Neural crest cell (in vitro differentiated cells): ENCODE measurements around the gene ALPK3. TPM values are rescaled to one million over a fixed set of nuclear protein-coding genes. Genes with fewer than 3 reads are reported as not detected.
A peak's percentile ranks its signal among the peaks of the same experiment; 100 is the strongest.

Experiments
- DNase-seq: peaks from one replicate; pipeline ENCODE4 v3.0.0; 2021; ENCODE audit warnings: low read depth, mixed read lengths, low spot score
- H3K27ac Mint-ChIP-seq: one replicate; pipeline ENCODE4 v1.8.0; 2021; ENCODE audit warnings: mild to moderate bottlenecking, mixed read lengths; ENCODE audit not compliant: unreplicated experiment
- H3K27me3 Mint-ChIP-seq: 2 replicates; pipeline ENCODE4 v1.8.0; 2021; ENCODE audit warnings: low read depth, mild to moderate bottlenecking, mixed read lengths
- H3K36me3 Mint-ChIP-seq: 2 replicates; pipeline ENCODE4 v1.8.0; 2021; ENCODE audit warnings: low read depth, mild to moderate bottlenecking, mixed read lengths
- H3K4me1 Mint-ChIP-seq: 2 replicates; pipeline ENCODE4 v1.8.0; 2021; ENCODE audit warnings: mixed read lengths
- H3K4me3 Mint-ChIP-seq: one replicate; pipeline ENCODE4 v1.8.0; 2021; ENCODE audit warnings: mild to moderate bottlenecking, mixed read lengths
- H3K9me3 Mint-ChIP-seq: 2 replicates; pipeline ENCODE4 v1.8.0; 2021; ENCODE audit warnings: mixed read lengths
- total RNA-seq: library from RNA; stranded (reverse); gene quantifications from 2 replicates; pipeline ENCODE4 v1.2.1, GENCODE V29; 2021
- TF ChIP-seq, protein P1 (sequence below): fragments of 200-600 bp; sonication (generic); conservative IDR thresholded peaks from 2 replicates; pipeline ENCODE4 v1.5.0; 2021; ENCODE audit warnings: antibody characterized with exemption, mild to moderate bottlenecking

Gene ALPK3
- total RNA-seq, 1 donor from 2014 or later = 4.4 TPM

DNA sequence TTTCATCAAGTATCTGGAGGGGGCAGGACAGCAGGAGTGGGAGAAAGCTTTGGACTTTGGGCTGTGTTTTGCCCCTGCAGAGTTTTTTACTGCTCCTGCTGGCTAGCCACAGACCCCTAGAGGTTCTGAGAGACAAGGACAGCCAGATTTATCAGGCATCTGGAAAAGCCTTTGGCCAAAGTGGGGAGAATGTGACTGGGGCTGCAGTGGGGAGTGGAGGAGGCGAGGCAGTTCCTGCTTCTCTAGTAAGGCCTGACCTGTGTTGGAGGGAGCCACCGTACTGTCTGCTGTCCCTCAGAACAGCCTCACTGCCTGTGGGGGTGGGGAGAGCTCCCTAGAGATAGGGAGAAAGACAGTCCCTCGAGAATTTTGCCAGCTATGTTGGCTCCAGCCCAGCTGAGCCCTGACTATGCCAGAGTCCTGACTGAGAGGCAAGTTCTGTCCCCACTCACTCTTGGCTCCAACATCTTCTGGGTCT lies 2.2 kb downstream of the ALPK3 start:
- H3K4me1 Mint-ChIP-seq = peaks cover 34% of the 10 kb centered on the region
- no peak for DNase-seq
- peak overlapping the region; percentile 38 for H3K27ac Mint-ChIP-seq
- H3K9me3 Mint-ChIP-seq = no peaks in the 10 kb centered on the region
- TF ChIP-seq, protein P1, sequence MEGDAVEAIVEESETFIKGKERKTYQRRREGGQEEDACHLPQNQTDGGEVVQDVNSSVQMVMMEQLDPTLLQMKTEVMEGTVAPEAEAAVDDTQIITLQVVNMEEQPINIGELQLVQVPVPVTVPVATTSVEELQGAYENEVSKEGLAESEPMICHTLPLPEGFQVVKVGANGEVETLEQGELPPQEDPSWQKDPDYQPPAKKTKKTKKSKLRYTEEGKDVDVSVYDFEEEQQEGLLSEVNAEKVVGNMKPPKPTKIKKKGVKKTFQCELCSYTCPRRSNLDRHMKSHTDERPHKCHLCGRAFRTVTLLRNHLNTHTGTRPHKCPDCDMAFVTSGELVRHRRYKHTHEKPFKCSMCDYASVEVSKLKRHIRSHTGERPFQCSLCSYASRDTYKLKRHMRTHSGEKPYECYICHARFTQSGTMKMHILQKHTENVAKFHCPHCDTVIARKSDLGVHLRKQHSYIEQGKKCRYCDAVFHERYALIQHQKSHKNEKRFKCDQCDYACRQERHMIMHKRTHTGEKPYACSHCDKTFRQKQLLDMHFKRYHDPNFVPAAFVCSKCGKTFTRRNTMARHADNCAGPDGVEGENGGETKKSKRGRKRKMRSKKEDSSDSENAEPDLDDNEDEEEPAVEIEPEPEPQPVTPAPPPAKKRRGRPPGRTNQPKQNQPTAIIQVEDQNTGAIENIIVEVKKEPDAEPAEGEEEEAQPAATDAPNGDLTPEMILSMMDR = peak; percentile 37
- peaks cover 15% of the 10 kb centered on the region for H3K27me3 Mint-ChIP-seq
- no peaks in the 10 kb centered on the region for H3K36me3 Mint-ChIP-seq
- peak overlapping the region; percentile 7 for H3K4me3 Mint-ChIP-seq

DNA sequence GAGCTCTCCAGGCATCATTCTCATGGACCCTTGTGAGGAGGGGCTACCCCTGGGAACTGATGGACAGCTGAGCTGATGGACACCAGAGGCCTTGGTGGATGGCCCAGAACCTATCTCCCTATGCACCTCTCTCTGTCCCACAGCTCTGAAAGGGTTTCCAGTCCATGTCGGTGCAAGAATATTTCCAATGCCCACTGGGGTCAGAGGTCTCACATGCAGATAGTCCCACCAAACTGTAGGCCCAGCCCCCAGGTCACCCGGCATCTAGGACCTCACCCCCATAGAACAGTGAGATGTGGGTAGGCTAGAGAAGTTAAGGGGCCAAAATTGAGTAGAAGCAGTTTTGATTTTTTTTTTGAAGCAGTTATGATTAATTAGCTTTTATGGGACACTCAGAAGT lies 2.6 kb downstream of the ALPK3 start:
- TF ChIP-seq, protein P1 = no peak
- no peaks in the 10 kb centered on the region for H3K36me3 Mint-ChIP-seq
- H3K4me1 Mint-ChIP-seq = peaks cover 34% of the 10 kb centered on the region
- H3K27me3 Mint-ChIP-seq = peaks cover 14% of the 10 kb centered on the region
- no peak overlapping the region for H3K27ac Mint-ChIP-seq
- no peak for DNase-seq
- H3K4me3 Mint-ChIP-seq = no peak overlapping the region
- H3K9me3 Mint-ChIP-seq = no peaks in the 10 kb centered on the region

DNA sequence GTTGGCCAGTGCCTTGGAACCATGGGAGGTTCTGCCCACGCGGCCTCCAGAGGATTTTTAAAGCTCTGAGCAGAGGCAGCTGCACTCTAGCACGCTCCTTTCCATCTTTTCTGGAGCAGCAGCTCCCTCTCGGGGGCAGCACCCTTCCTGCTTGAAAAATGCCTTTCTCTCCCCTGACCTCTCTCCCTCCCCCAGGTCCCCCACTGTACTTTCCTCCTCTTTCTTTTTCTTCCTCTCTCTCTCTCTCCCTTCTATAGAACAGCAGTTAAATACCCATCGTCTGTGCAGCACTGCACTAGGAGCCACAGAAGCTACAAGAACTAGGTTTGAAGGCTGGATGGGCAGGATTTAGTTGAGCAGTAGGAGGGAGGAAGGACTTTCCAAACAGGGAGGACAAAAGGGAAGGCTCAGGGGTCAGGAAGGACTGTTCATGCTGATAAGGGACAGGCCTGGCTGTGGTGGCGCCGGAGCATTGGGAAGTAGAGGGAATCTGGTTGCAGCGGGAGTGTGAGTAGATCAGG lies 4.4 kb downstream of the ALPK3 start:
- Mint-ChIP-seq H3K4me1 (peaks cover 32% of the 10 kb centered on the region), H3K36me3 (no peaks in the 10 kb centered on the region), H3K27ac (no peak overlapping the region), H3K4me3 (no peak overlapping the region), H3K9me3 (no peaks in the 10 kb centered on the region), H3K27me3 (peaks cover 4% of the 10 kb centered on the region)
- TF ChIP-seq, protein P1 = no peak
- DNase-seq = no peak

DNA sequence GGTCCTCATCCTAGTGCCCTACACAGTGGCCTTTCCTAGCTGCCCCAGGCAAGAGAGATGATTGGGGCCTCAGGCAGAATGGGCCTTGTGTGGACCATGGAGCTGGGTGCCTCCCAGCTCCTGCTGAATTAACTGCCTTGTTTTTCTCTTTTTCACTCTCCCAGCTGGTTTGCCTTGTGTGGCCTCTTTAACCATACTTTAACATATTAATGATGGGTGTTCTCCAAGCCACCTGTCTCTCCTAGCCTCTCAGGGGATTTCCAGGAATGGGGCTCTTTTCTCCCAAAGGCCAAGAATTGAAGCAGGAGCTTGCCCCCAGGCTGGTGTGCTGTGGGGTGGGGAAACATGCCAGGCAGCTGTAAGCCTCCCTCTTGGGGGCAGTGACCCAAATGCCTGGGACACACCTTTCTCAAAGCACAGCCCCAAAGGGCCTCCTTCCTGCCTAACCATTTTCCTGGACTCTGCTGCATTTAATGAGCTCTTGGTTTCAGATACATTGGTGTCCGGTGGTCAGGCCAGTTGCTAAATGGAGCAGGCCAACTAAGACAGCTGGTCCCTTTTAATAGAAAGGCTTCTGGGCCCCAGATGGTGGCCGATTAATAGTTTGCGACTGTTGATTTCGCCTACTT lies 5.6 kb downstream of the ALPK3 start:
- Mint-ChIP-seq H3K36me3 (no peaks in the 10 kb centered on the region), H3K4me3 (no peak overlapping the region), H3K27ac (no peak overlapping the region)

DNA sequence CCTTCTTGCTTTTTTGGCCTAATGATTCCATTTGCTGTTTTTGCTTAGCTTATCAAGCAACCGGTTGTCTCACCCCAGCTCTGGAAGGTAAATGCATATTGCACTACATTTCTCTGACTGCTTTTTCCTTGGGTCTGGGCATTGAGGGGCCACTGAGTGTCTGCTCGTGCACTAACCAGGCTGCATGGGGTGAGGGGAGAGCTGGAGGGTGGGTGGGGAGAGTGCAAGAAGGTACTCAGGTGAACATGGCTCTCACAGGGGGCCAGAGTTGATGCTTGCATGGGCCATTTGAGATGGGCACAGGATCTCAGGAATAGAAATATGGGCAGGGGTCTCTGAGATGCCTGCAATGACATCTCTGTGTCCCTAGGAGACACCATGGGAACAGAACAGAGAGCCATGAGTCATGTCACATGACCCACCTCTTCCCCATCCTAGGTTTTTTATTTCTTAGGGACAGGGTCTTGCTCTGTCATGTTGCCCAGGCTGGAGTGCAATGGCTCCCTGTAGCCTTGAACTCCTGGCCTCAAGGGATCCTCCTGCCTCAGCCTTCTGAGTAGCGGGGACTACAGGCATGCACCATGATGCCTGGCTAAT lies 6.2 kb downstream of the ALPK3 start:
- Mint-ChIP-seq H3K4me1 (peaks cover 23% of the 10 kb centered on the region), H3K27ac (no peak overlapping the region), H3K36me3 (no peaks in the 10 kb centered on the region), H3K9me3 (no peaks in the 10 kb centered on the region), H3K27me3 (no peaks in the 10 kb centered on the region), H3K4me3 (no peak overlapping the region)
- no peak for DNase-seq
- TF ChIP-seq, protein P1 = no peak

More for the DNA sequence above, 5.6 kb downstream of the ALPK3 start:
- H3K27me3 Mint-ChIP-seq = peaks cover 2% of the 10 kb centered on the region
- H3K4me1 Mint-ChIP-seq = peaks cover 29% of the 10 kb centered on the region
- H3K9me3 Mint-ChIP-seq = no peaks in the 10 kb centered on the region
- TF ChIP-seq, protein P1 = no peak
- DNase-seq = no peak
